Mesodermal cell (in vitro differentiated cells): Measurements from ENCODE around the gene GRK6.

ENCODE experiments used
- H3K27ac ChIP-seq: 2 replicates; pipeline ENCODE4 v1.7.0; 2013; ENCODE audit warnings: mild to moderate bottlenecking, low read depth, low read length, moderate library complexity; ENCODE audit not compliant: severe bottlenecking
- H3K36me3 ChIP-seq: 2 replicates; pipeline ENCODE4 v1.7.1; 2013; ENCODE audit warnings: mild to moderate bottlenecking, low read length, moderate library complexity; ENCODE audit not compliant: control insufficient read depth, insufficient read depth
- H3K4me1 ChIP-seq: one replicate; pipeline ENCODE4 v1.7.1; 2013; ENCODE audit warnings: mild to moderate bottlenecking, low read length; ENCODE audit not compliant: insufficient read depth, control insufficient read depth, poor library complexity, severe bottlenecking
- H3K4me3 ChIP-seq: 2 replicates; pipeline ENCODE4 v1.7.0; 2013; ENCODE audit warnings: low read length, control low read depth, mild to moderate bottlenecking; ENCODE audit not compliant: insufficient read depth, poor library complexity, severe bottlenecking; ENCODE audit errors: extremely low read depth
- H3K9me3 ChIP-seq: 2 replicates; pipeline ENCODE4 v1.7.1; 2013; ENCODE audit warnings: mild to moderate bottlenecking, low read length, moderate library complexity; ENCODE audit not compliant: control insufficient read depth
- WGBS, 2 experiments: methylation state at CpG; one replicate each; pipeline ENCODE4 v1.1.5; 2013; ENCODE audit warnings: missing lambda C conversion rate in 2 of 2; ENCODE audit not compliant: insufficient coverage in 2 of 2; 5-methylcytosine and 5-hydroxymethylcytosine counted together

The GRK6 gene

GRCh38 chr5:177475563-177476427 is 49.3 kb downstream of the GRK6 start:
- Histone ChIP-seq H3K9me3 (no peaks in the 10 kb centered on the region), H3K4me3 (no peak overlapping the region), H3K27ac (no peak overlapping the region), H3K4me1 (peaks cover 37% of the 10 kb centered on the region), H3K36me3 (peaks cover 29% of the 10 kb centered on the region)
- 82 to 91% methylated on average over 2 to 3 of the region's 11 CpGs for WGBS, 2 experiments

GRCh38 chr5:177476531-177477233 is 50.2 kb downstream of the GRK6 start:
- H3K4me1 ChIP-seq = peaks cover 29% of the 10 kb centered on the region
- H3K27ac ChIP-seq = no peak overlapping the region
- 83 to 88% methylated on average over 15 to 17 of the region's 18 CpGs for WGBS, 2 experiments
- peaks cover 23% of the 10 kb centered on the region for H3K36me3 ChIP-seq
- no peak overlapping the region for H3K4me3 ChIP-seq
- H3K9me3 ChIP-seq = no peaks in the 10 kb centered on the region

- peaks cover 23% of the 10 kb centered on the region for H3K4me1 ChIP-seq
- peaks cover 30% of the 10 kb centered on the region for H3K36me3 ChIP-seq
- no peaks in the 10 kb centered on the region for H3K9me3 ChIP-seq
- H3K4me3 ChIP-seq = no peak overlapping the region
- 94 to 95% methylated on average over 8 to 9 of the region's 13 CpGs for WGBS, 2 experiments
- H3K27ac ChIP-seq = peak overlapping the region; percentile 1
Measured at GRCh38 chr5:177477701-177478477, 51.4 kb downstream of the GRK6 start.

GRCh38 chr5:177478711-177479646 is 52.5 kb downstream of the GRK6 start:
- H3K36me3 ChIP-seq = peaks cover 41% of the 10 kb centered on the region
- H3K4me3 ChIP-seq = no peak overlapping the region
- 84% methylated on average over 17 of the region's 18 CpGs for WGBS, 2 experiments
- H3K27ac ChIP-seq = peak overlapping the region; percentile 37
- H3K4me1 ChIP-seq = peaks cover 22% of the 10 kb centered on the region
- H3K9me3 ChIP-seq = no peaks in the 10 kb centered on the region

DNA sequence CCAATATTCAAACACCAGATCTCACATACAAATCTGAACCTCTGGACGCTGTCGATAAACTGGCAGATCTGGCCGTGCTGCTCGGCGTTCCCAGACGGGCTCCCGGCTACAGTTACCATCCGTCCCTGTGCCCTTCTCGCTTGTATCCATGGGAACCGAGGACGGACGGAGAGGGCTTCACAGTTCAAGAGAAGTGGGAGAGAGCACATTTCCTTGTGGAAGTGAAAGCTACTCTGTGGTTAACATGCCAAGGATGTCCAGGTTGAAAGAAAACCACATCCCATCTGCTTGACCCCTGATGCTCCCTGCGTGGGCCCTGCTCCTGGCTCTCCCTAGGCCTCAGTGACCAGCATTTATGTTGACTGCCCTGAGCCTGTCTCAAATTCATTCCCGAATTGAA is 53.3 kb downstream of the GRK6 start:
- 91 to 92% methylated on average over 13 to 14 of the region's 14 CpGs for WGBS, 2 experiments
- Histone ChIP-seq H3K9me3 (no peaks in the 10 kb centered on the region), H3K27ac (peak overlapping the region; percentile 37), H3K4me1 (peaks cover 14% of the 10 kb centered on the region), H3K4me3 (no peak overlapping the region), H3K36me3 (peaks cover 48% of the 10 kb centered on the region)

DNA sequence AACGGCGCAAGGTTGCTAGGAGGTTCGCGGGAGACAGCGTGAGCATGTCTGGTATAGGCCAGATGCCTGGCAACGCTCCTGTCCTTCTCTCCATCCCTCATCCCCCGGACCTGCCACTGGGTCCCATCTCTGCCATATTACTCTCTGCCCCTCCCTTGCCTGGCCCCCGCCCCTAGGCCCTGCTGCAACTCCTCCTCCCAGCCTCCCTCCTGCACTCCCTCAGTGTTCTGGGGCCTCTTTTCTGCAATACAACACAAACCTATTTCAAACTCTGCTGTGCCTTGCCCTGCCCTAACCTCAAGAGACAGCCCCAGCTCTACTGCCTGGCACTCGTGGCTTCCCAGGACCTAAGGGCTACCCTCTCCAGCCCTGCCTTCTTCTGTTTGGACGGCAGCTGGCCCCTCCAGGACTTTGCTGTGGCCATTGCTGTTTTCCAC is 55.9 kb downstream of the GRK6 start:
- peaks cover 5% of the 10 kb centered on the region for H3K4me1 ChIP-seq
- 88 to 99% methylated on average over 10 of the region's 10 CpGs for WGBS, 2 experiments
- H3K9me3 ChIP-seq = no peaks in the 10 kb centered on the region
- H3K27ac ChIP-seq = no peak overlapping the region
- no peak overlapping the region for H3K4me3 ChIP-seq
- H3K36me3 ChIP-seq = peaks cover 71% of the 10 kb centered on the region

- Histone ChIP-seq H3K4me3 (no peak overlapping the region), H3K4me1 (peaks cover 5% of the 10 kb centered on the region), H3K36me3 (peaks cover 77% of the 10 kb centered on the region), H3K27ac (no peak overlapping the region), H3K9me3 (no peaks in the 10 kb centered on the region)
- 96 to 98% methylated on average over 7 to 8 of the region's 9 CpGs for WGBS, 2 experiments
Measured at GRCh38 chr5:177483042-177483441, 56.6 kb downstream of the GRK6 start.

DNA sequence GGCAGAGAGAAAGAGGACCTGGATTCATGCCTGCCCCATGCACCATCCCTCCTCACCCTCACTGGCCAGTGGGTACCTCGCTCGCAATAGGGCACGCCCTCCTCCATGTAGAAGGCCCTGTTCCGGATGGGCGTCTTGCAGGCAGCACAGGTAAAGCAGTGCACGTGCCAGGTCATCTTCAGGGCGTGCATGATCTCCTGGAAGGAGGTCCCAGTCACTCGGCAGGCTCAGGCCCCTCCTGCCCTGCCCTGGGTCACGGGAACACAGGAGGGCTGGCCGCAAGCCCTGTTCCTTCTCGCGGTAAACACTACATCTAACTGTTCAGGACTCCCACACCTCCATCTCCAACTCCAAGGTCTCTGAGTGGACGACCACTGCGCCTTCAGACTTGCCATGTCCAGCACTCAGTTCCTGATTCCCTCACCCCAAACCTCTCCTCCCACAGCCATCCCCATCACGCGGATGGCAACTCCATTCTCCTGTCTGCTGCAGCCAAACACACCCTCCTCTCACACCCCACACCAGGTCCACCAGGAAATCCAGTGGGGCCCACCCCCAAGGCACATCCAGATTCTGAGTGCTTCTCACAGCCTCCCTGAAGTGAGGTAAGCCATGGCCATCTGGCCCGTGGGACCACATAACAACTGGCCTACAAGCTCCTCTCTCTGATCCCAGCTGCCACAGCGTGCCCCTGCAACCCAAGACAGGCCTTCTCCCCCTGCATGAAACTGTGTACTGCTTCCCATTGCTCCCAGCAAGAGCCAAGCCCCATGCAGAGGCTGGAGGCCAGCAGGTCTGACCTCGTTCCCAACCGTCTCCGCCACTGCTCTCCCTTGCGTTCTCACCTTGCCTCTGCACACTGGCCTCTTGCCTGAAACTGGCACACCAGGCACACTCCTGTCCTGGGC is 57.8 kb downstream of the GRK6 start:
- no peak overlapping the region for H3K4me3 ChIP-seq
- H3K27ac ChIP-seq = no peak overlapping the region
- WGBS, 2 experiments = 94 to 97% methylated on average over 22 of the region's 22 CpGs
- no peaks in the 10 kb centered on the region for H3K9me3 ChIP-seq
- H3K4me1 ChIP-seq = peaks cover 5% of the 10 kb centered on the region
- H3K36me3 ChIP-seq = peaks cover 83% of the 10 kb centered on the region

DNA sequence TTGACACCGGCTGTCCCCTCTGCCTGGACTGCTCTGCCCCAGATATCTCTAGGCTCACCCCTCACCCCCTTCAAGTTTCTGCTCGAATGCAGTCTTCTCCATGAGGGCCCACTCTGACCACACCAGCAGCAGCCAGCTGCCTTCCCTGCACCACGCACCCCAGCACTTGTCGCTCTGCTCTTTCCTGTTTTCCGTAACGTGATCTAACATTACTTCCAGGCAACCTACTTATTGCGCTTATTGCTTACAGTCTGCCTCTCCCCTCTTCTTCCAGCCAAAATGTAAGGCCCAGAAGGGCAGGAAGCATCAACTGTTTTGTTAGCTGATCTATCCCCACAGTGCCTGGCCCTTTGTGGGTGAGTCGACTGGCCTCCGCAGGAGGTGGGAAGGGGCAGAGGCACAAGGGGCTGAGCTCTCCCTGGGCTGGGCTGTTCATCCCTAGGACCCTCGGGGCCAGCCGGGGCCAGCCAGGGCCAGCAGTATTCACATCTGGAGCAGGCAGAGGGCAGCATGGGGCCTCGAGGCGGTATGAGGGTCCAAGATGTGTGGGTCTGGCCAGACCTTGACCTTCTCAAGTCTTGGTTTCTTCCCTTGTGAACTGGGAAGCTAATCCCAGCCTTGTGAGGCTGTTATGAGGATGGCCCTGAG is 58.5 kb downstream of the GRK6 start:
- Histone ChIP-seq H3K27ac (peak overlapping the region; percentile 16), H3K4me3 (no peak overlapping the region), H3K36me3 (peaks cover 87% of the 10 kb centered on the region), H3K9me3 (no peaks in the 10 kb centered on the region), H3K4me1 (peaks cover 2% of the 10 kb centered on the region)
- WGBS, 2 experiments = 81 to 83% methylated on average over 11 to 13 of the region's 13 CpGs
